IMR-90 (cell line): ENCODE data around the gene TRAPPC12. TPM values are rescaled to one million over a fixed set of nuclear protein-coding genes. Genes with fewer than 3 reads are reported as not detected.

Experiments used
- ATAC-seq: fragments of 200-7000 bp; cut with Tn5 transposase; 2 replicates; pipeline ENCODE4 v1.9.1; 2020; ENCODE audit warnings: low read depth, mild to moderate bottlenecking, moderate library complexity
- BruUV-seq: library from RNA; stranded (reverse); fragments of 400-500 nt; replicated peaks from 2 replicates; lab custom pipeline; 2021; lab: Mats Ljungman, UMichigan
- CTCF ChIA-PET: fragments of 300-600 bp; formaldehyde crosslinking; extraction: SDS; loops from one replicate; lab custom pipeline; 2021; ENCODE audit warnings: antibody characterized with exemption; lab: Yijun Ruan, JAX
- POLR2A ChIA-PET: fragments of 300-600 bp; sonication (Branson Sonifier 250); formaldehyde crosslinking; loops from one replicate; lab custom pipeline; 2022; ENCODE audit warnings: antibody characterized with exemption; ENCODE audit not compliant: unreplicated experiment; lab: Charles Lee
- DNase-seq: peaks from one replicate; pipeline ENCODE4 v3.0.0; 2013
- H2AFZ ChIP-seq: replicated peaks from 2 replicates; pipeline ENCODE3; 2013; ENCODE audit warnings: low read length, mild to moderate bottlenecking; ENCODE audit not compliant: poor library complexity
- H2AK5ac ChIP-seq: 2 replicates; pipeline ENCODE4 v1.6.1; 2013; ENCODE audit warnings: low read depth, low read length, inconsistent platforms
- H2AK9ac ChIP-seq: replicated peaks from 2 replicates; pipeline ENCODE3; 2013; ENCODE audit warnings: mild to moderate bottlenecking, low read depth, low read length, moderate library complexity; ENCODE audit not compliant: poor library complexity
- H2BK120ac ChIP-seq: 2 replicates; pipeline ENCODE4 v1.6.1; 2013; ENCODE audit warnings: low read depth, low read length, inconsistent platforms
- H2BK15ac ChIP-seq: 3 replicates; pipeline ENCODE4 v1.6.1; 2013; ENCODE audit warnings: low read depth, low read length, inconsistent platforms
- H2BK20ac ChIP-seq: 2 replicates; pipeline ENCODE4 v1.6.1; 2013; ENCODE audit warnings: low read depth, mild to moderate bottlenecking, inconsistent platforms, low read length, moderate library complexity
- H2BK5ac ChIP-seq: 2 replicates; pipeline ENCODE4 v1.6.1; 2013; ENCODE audit warnings: mild to moderate bottlenecking, low read depth, low read length, inconsistent platforms; ENCODE audit not compliant: poor library complexity, severe bottlenecking
- H3K14ac ChIP-seq: replicated peaks from 2 replicates; pipeline ENCODE4 v1.6.1; 2013; ENCODE audit warnings: low read depth, low read length, inconsistent platforms
- H3K18ac ChIP-seq: 2 replicates; pipeline ENCODE4 v1.6.1; 2013; ENCODE audit warnings: low read depth, low read length, control low read depth
- H3K23ac ChIP-seq: 2 replicates; pipeline ENCODE4 v1.6.1; 2013; ENCODE audit warnings: low read depth, low read length, inconsistent platforms
- H3K27ac ChIP-seq: 2 replicates; pipeline ENCODE4 v1.5.1; 2013; ENCODE audit warnings: mild to moderate bottlenecking, control low read depth, low read length; ENCODE audit not compliant: insufficient read depth
- H3K27me3 ChIP-seq: 2 replicates; pipeline ENCODE4 v1.6.1; 2013; ENCODE audit warnings: low read length; ENCODE audit not compliant: control insufficient read depth, insufficient read depth
- H3K36me3 ChIP-seq: 2 replicates; pipeline ENCODE4 v1.6.1; 2013; ENCODE audit warnings: low read length, mixed read lengths; ENCODE audit not compliant: control insufficient read depth, insufficient read depth
- H3K4ac ChIP-seq: 2 replicates; pipeline ENCODE4 v1.6.1; 2013; ENCODE audit warnings: low read depth, low read length, inconsistent platforms
- H3K4me1 ChIP-seq: 2 replicates; pipeline ENCODE4 v1.6.1; 2013; ENCODE audit warnings: low read length, mixed read lengths; ENCODE audit not compliant: control insufficient read depth, insufficient read depth
- H3K4me2 ChIP-seq: 2 replicates; pipeline ENCODE4 v1.6.1; 2013; ENCODE audit warnings: low read depth, mild to moderate bottlenecking, control low read depth, low read length, moderate library complexity
- H3K4me3 ChIP-seq: 2 replicates; pipeline ENCODE4 v1.5.1; 2013; ENCODE audit warnings: low read depth, mild to moderate bottlenecking, control low read depth, low read length, moderate library complexity; ENCODE audit not compliant: insufficient read depth
- H3K56ac ChIP-seq: 2 replicates; pipeline ENCODE4 v1.6.1; 2013; ENCODE audit warnings: low read length, inconsistent platforms; ENCODE audit not compliant: insufficient read depth; ENCODE audit errors: extremely low read depth
- H3K79me1 ChIP-seq, 2 experiments: 2 replicates each; pipeline ENCODE4 v1.6.1; 2013; ENCODE audit warnings: low read length in 2 of 2, inconsistent platforms in 1 of 2, low read depth in 1 of 2
- H3K9ac ChIP-seq: 2 replicates; pipeline ENCODE4 v1.6.1; 2013; ENCODE audit warnings: low read depth, low read length, control low read depth
- H3K9me1 ChIP-seq: 2 replicates; pipeline ENCODE4 v1.6.1; 2013; ENCODE audit warnings: low read length, inconsistent platforms; ENCODE audit not compliant: insufficient read depth
- H3K9me3 ChIP-seq: 2 replicates; pipeline ENCODE4 v1.6.1; 2013; ENCODE audit warnings: low read length; ENCODE audit not compliant: control insufficient read depth, insufficient read depth
- H4K20me1 ChIP-seq: 2 replicates; pipeline ENCODE4 v1.6.1; 2013; ENCODE audit warnings: low read length, inconsistent platforms; ENCODE audit not compliant: insufficient read depth
- H4K5ac ChIP-seq: 2 replicates; pipeline ENCODE4 v1.6.1; 2013; ENCODE audit warnings: mild to moderate bottlenecking, low read depth, low read length, control low read depth
- H4K8ac ChIP-seq, 2 experiments: 2 replicates each; pipeline ENCODE4 v1.6.1; 2013; ENCODE audit warnings: low read depth in 2 of 2, low read length in 2 of 2, control low read depth in 1 of 2, inconsistent platforms in 1 of 2
- H4K91ac ChIP-seq: 2 replicates; pipeline ENCODE4 v1.6.1; 2013; ENCODE audit warnings: low read depth, low read length, inconsistent platforms; ENCODE audit not compliant: insufficient read depth
- MAFK ChIP-seq: IDR thresholded peaks from 2 replicates; pipeline ENCODE4 v1.6.1; 2012; ENCODE audit warnings: low read depth, low read length, improper control_type of control experiment
- RAD21 ChIP-seq: IDR thresholded peaks from 2 replicates; pipeline ENCODE4 v1.6.1; 2012; ENCODE audit warnings: low read length, improper control_type of control experiment
- SMC3 ChIP-seq: fragments of 150-350 bp; IDR thresholded peaks from 2 replicates; pipeline ENCODE4 v1.6.1; 2016; ENCODE audit warnings: low read depth, mild to moderate bottlenecking, antibody characterized with exemption, low read length, moderate library complexity
- WGBS, 2 experiments: methylation state at CpG; one replicate each; pipeline versions ENCODE4 v1.1.5 to v1.1.7; 2013; ENCODE audit warnings: missing lambda C conversion rate in 2 of 2; ENCODE audit not compliant: insufficient read length in 1 of 2; ENCODE audit errors: extremely low coverage in 2 of 2; 5-methylcytosine and 5-hydroxymethylcytosine counted together
- dilution Hi-C: fragments of 300-500 bp; cut with HindIII; formaldehyde crosslinking; loops from one replicate; pipeline ENCODE4 v1.14.3; 2018; ENCODE audit warnings: low sequenced_read_pairs; ENCODE audit not compliant: unreplicated experiment
- in situ Hi-C: fragments of 300-500 bp; cut with MboI; formaldehyde crosslinking; loops from 3 replicates; pipeline ENCODE4 v1.14.3; 2019; ENCODE audit warnings: low sequenced_read_pairs, inconsistent platforms, mixed read lengths
- intact Hi-C: fragments of 100-400 bp; cut with micrococcal nuclease; formaldehyde crosslinking; loops from 2 replicates; pipeline ENCODE4 v1.10.0; 2022
- polyA plus RNA-seq, 3 experiments: library from polyadenylated mRNA; depleted of rRNA; stranded (reverse); fragments of >200 nt; gene quantifications; 2 replicates each; pipeline ENCODE4 v1.2.3, GENCODE V29; 2012; ENCODE audit warnings: low replicate concordance in 1 of 3
- total RNA-seq: library from RNA; depleted of rRNA; stranded (reverse); fragments of >200 nt; gene quantifications from 2 replicates; pipeline ENCODE4 v1.2.3, GENCODE V29; 2012

TRAPPC12 gene
- total and polyA plus RNA-seq, 2 of the 4 experiments (the other 2 are of a cell fraction), result 25.8 to 69.9 TPM

GRCh38 chr2:3432693-3433338, 53.3 kb downstream of the TRAPPC12 start:
- BruUV-seq, result no TSS peak
- H3K14ac ChIP-seq, result no peak overlapping the region
- in situ Hi-C loops (no loop called here), intact Hi-C loops (no loop called here), dilution Hi-C loops (no loop called here)
- H3K36me3 ChIP-seq, result peaks cover 18% of the 10 kb centered on the region
- H3K56ac ChIP-seq, result no peak overlapping the region
- no peak overlapping the region for H2BK20ac ChIP-seq
- H2AK9ac ChIP-seq, result no peak overlapping the region
- ATAC-seq, result no peak
- peaks cover 7 to 15% of the 10 kb centered on the region in 2 experiments; a peak in 2 of 4 replicates for H3K79me1 ChIP-seq
- no peak overlapping the region for H4K91ac ChIP-seq
- H3K9ac ChIP-seq, result no peak overlapping the region
- no peak overlapping the region for H4K8ac ChIP-seq
- H3K9me1 ChIP-seq, result no peaks in the 10 kb centered on the region
- no peak overlapping the region for H3K27ac ChIP-seq
- H3K9me3 ChIP-seq, result no peaks in the 10 kb centered on the region
- CTCF ChIA-PET, result interaction anchor here (1.0 kb wide), 1 partner anchor 9 kb away, joined by 6 read pairs; no protein-coding TSS in a partner anchor
- DNase-seq, result no peak
- H4K5ac ChIP-seq, result no peak overlapping the region
- no peak overlapping the region for H2AFZ ChIP-seq
- no peaks in the 10 kb centered on the region for H3K27me3 ChIP-seq
- H3K4me2 ChIP-seq, result no peak overlapping the region
- no peak for TF ChIP-seq MAFK
- no peak for TF ChIP-seq SMC3
- TF ChIP-seq RAD21, result no peak
- H2BK15ac ChIP-seq, result no peak overlapping the region
- no peak overlapping the region for H2AK5ac ChIP-seq
- H3K4me1 ChIP-seq, result peaks cover 4% of the 10 kb centered on the region; the same call in 1 of the 2 replicates
- no peaks in the 10 kb centered on the region for H4K20me1 ChIP-seq
- no peak overlapping the region for H2BK120ac ChIP-seq
- no peak overlapping the region for H3K4ac ChIP-seq
- H2BK5ac ChIP-seq, result no peak overlapping the region
- no peak overlapping the region for H3K18ac ChIP-seq
- POLR2A ChIA-PET, result no interaction called here
- WGBS, 2 experiments, result 93% methylated on average over 2 of the region's 10 CpGs; no CpG with 5 or more reads in 1 of the 2 experiments
- no peak overlapping the region for H3K23ac ChIP-seq
- H3K4me3 ChIP-seq, result no peak overlapping the region
